Measurements from ENCODE around the gene IPMK. TPM values are rescaled to one million over a fixed set of nuclear protein-coding genes. Genes with fewer than 3 reads are reported as not detected.

Gene IPMK
- total and polyA plus RNA-seq, 2 donors (not counting 3 experiments of a cell fraction or from before 2014, with no cell fraction given): 1.4 to 8.1 TPM

DNA sequence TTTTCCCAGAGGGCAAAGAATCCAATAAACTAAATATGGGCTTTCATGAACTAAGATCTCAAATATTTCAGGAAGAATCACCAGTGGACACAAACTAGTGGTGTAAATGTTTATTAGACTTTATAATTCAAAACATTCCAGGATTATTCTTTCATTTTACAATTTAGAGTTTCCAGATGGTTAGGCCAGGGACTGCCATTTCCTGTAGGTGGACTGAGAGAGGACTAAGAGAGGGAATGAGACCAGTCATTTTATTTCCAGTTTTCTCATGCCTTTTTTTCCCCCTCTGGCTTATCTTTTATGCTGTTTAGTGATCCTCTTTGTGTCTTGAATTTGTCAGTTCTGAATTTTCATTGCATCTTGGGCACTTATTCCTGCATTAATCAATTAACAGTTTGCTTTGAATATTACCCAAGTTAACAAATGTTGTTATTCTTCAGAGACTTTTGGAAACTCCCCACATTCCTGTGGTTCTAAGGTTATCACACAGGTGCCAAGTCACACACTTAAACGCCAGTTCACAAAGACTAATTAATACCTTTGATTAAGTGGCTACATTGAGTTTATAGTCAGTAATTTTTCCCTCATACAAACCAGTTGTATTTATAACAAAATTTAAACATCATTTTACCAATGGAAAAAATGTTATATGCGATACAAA lies 13.5 kb upstream of the IPMK start:
- peak; percentile 12 for FAIRE-seq
- TF ChIP-seq POLR2AphosphoS5 (IDR thresholded peaks at IDR 0.05; ENCODE audit: insufficient read depth, low read depth, low read length): no peak
- no peak for TF ChIP-seq JUN (IDR thresholded peaks at IDR 0.05; ENCODE audit: borderline replicate concordance, insufficient read depth, insufficient read length, low read depth)
- TF ChIP-seq, protein P1, sequence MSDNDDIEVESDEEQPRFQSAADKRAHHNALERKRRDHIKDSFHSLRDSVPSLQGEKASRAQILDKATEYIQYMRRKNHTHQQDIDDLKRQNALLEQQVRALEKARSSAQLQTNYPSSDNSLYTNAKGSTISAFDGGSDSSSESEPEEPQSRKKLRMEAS (IDR thresholded peaks at IDR 0.05; ENCODE audit: insufficient read depth, insufficient read length): no peak
- Histone ChIP-seq H3K79me2 (ENCODE audit: control insufficient read depth, insufficient read depth, low read length) (peaks cover 39% of the 10 kb centered on the region), H3K9ac (replicated peaks; ENCODE audit: extremely low read depth, insufficient read depth, low read length) (peak overlapping the region; percentile 1), H3K4me2 (ENCODE audit: insufficient read depth, low read length) (peak overlapping the region; percentile 79), H4K20me1 (replicated peaks; ENCODE audit: control insufficient read depth, extremely low read depth, insufficient read depth, low read length) (no peaks in the 10 kb centered on the region), H3K27ac (ENCODE audit: insufficient read depth, low read depth, low read length) (peak overlapping the region; percentile 87), H2AFZ (ENCODE audit: low read depth, low read length) (no peak overlapping the region), H3K4me3 (replicated peaks in 1 of 3; ENCODE audit: insufficient read depth in 1 of 3, low read depth in 1 of 3, low read length in 3 of 3) (no peak overlapping the region), H3K36me3 (ENCODE audit: control insufficient read depth in 2 of 2, extremely low read depth in 1 of 2, insufficient read depth in 2 of 2, low read length in 2 of 2) (peaks cover 0 to 2% of the 10 kb centered on the region in 2 experiments), H3K4me1 (ENCODE audit: control insufficient read depth, extremely low read depth, insufficient read depth, low read length) (peaks cover 45% of the 10 kb centered on the region), H3K27me3 (ENCODE audit: control insufficient read depth in 2 of 2, insufficient read depth in 2 of 2, low read length in 2 of 2) (no peaks in the 10 kb centered on the region), H3K9me3 (replicated peaks; ENCODE audit: control insufficient read depth, insufficient read depth, low read length) (no peaks in the 10 kb centered on the region), H3K9me1 (replicated peaks; ENCODE audit: control insufficient read depth, extremely low read depth, insufficient read depth, low read length) (no peaks in the 10 kb centered on the region)
- peak; percentile 71 for DNase-seq (ENCODE audit: low read depth, low spot score)
- ChIA-PET CTCF (interaction anchor here (1.2 kb wide), 2 partner anchors 10 to 104 kb away, joined by 4 to 5 read pairs; no protein-coding TSS in a partner anchor), POLR2A (no interaction called here)
- intact Hi-C loops (cut with micrococcal nuclease) (no loop called here), dilution Hi-C loops (cut with MboI; ENCODE audit: extremely low pct_ligation_motif_present, low sequenced_read_pairs) (no loop called here)
- no TSS peak for BruUV-seq (replicated peaks)

DNA sequence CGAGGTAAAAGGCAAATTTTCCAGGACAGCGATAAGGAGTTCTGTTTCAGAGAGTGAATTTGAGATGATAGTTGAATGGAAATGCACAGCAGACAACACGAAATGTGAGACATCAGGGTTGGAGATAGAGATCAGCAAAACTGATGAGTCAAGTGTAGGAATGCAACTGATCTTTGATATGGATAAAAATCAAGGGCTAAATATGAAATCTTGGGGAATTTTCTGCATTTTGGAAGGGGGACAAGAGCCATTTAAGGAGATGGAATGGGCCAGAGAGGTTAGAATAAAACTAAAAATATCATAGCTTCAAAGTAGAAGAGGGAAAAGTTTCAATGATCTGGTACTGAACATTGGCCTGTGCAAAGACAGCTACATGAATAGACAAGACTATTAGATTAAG lies 12.8 kb upstream of the IPMK start:
- H3K27ac ChIP-seq (ENCODE audit: insufficient read depth, low read depth, low read length): peak overlapping the region; percentile 87
- H3K9me1 ChIP-seq (replicated peaks; ENCODE audit: control insufficient read depth, extremely low read depth, insufficient read depth, low read length): no peaks in the 10 kb centered on the region
- no peak overlapping the region for H2AFZ ChIP-seq (ENCODE audit: low read depth, low read length)
- H3K36me3 ChIP-seq (ENCODE audit: control insufficient read depth in 2 of 2, extremely low read depth in 1 of 2, insufficient read depth in 2 of 2, low read length in 2 of 2): peaks cover 0 to 2% of the 10 kb centered on the region in 2 experiments
- DNase-seq (ENCODE audit: low read depth, low spot score) (no peak), FAIRE-seq (no peak)
- BruUV-seq (replicated peaks): no TSS peak
- ChIA-PET POLR2A (no interaction called here), CTCF (interaction anchor here (1.1 to 1.2 kb wide), 3 partner anchors 11 to 103 kb away, joined by 3 to 5 read pairs (median 4); no protein-coding TSS in a partner anchor)
- peaks cover 45% of the 10 kb centered on the region for H3K79me2 ChIP-seq (ENCODE audit: control insufficient read depth, insufficient read depth, low read length)
- H3K4me1 ChIP-seq (ENCODE audit: control insufficient read depth, extremely low read depth, insufficient read depth, low read length): peaks cover 52% of the 10 kb centered on the region
- no peaks in the 10 kb centered on the region for H4K20me1 ChIP-seq (replicated peaks; ENCODE audit: control insufficient read depth, extremely low read depth, insufficient read depth, low read length)
- no peak overlapping the region for H3K4me3 ChIP-seq (replicated peaks in 1 of 3; ENCODE audit: insufficient read depth in 1 of 3, low read depth in 1 of 3, low read length in 3 of 3)
- intact Hi-C loops (cut with micrococcal nuclease): no loop called here
- peak overlapping the region; percentile 79 for H3K4me2 ChIP-seq (ENCODE audit: insufficient read depth, low read length)
- dilution Hi-C loops (cut with MboI; ENCODE audit: extremely low pct_ligation_motif_present, low sequenced_read_pairs): no loop called here
- H3K27me3 ChIP-seq (ENCODE audit: control insufficient read depth in 2 of 2, insufficient read depth in 2 of 2, low read length in 2 of 2): no peaks in the 10 kb centered on the region
- H3K9me3 ChIP-seq (replicated peaks; ENCODE audit: control insufficient read depth, insufficient read depth, low read length): no peaks in the 10 kb centered on the region
- TF ChIP-seq EZH2 (IDR thresholded peaks at IDR 0.05; ENCODE audit: borderline replicate concordance, low read depth, low read length, severe bottlenecking) (no peak), POLR2A (IDR thresholded peaks at IDR 0.05; ENCODE audit: low read depth, low read length) (no peak), GATA2 (IDR thresholded peaks at IDR 0.05; ENCODE audit: insufficient read depth, insufficient read length, low read depth, low read length) (peak; percentile 85), FOS (IDR thresholded peaks at IDR 0.05; ENCODE audit: borderline replicate concordance, insufficient read depth, low read length) (peak; percentile 9)
- H3K9ac ChIP-seq (replicated peaks; ENCODE audit: extremely low read depth, insufficient read depth, low read length): no peak overlapping the region

Measured in endothelial cell of umbilical vein (primary cell).